ENCODE data around the gene RELA.
"Not testable (repeated sequence)": the region's sequence is repeated elsewhere in the genome, so short reads cannot be mapped to it uniquely, and the experiment has no call there.

The RELA gene

GRCh38 chr11:65706303-65706763 is 43.6 kb upstream of the RELA start:
- CTCF ChIA-PET = interaction anchor here (0.6 to 3.7 kb wide), 20 partner anchors 9 to 552 kb away, joined by 3 to 20 read pairs (median 6); partner anchors contain the start of genes AP5B1 and RNASEH2C
- POLR2A ChIA-PET = not testable (repeated sequence)
- DNase-seq (ENCODE audit: extremely low spot score) = peak; percentile 38

GRCh38 chr11:65703846-65704245 is 41.1 kb upstream of the RELA start:
- CTCF ChIA-PET = interaction anchor here (1.0 to 3.6 kb wide), 4 partner anchors 14 to 319 kb away, joined by 3 to 12 read pairs (median 3); partner anchors contain the start of gene RNASEH2C
- no peak for DNase-seq (ENCODE audit: extremely low spot score)
- TF ChIP-seq CTCF (IDR thresholded peaks at IDR 0.05; ENCODE audit: control extremely low read depth, extremely low read depth, low read depth, missing control alignments) = no peak
- POLR2A ChIA-PET = no interaction called here

More at GRCh38 chr11:65706303-65706763, 43.6 kb upstream of the RELA start:
- TF ChIP-seq CTCF (IDR thresholded peaks at IDR 0.05; ENCODE audit: control extremely low read depth, extremely low read depth, low read depth, missing control alignments) = peak; percentile 47

GRCh38 chr11:65701686-65702085 is 39.0 kb upstream of the RELA start:
- CTCF ChIA-PET = interaction anchor here (1.2 kb wide), 1 partner anchor 343 kb away, joined by 3 read pairs; no protein-coding TSS in a partner anchor
- no peak for TF ChIP-seq CTCF (IDR thresholded peaks at IDR 0.05; ENCODE audit: control extremely low read depth, extremely low read depth, low read depth, missing control alignments)
- POLR2A ChIA-PET = no interaction called here
- no peak for DNase-seq (ENCODE audit: extremely low spot score)

- DNase-seq (ENCODE audit: extremely low spot score) = no peak
- ChIA-PET POLR2A (no interaction called here), CTCF (interaction anchor here (0.7 kb wide), 1 partner anchor 11 kb away, joined by 3 read pairs; the partner anchor contains the start of gene KAT5)
- TF ChIP-seq CTCF (IDR thresholded peaks at IDR 0.05; ENCODE audit: control extremely low read depth, extremely low read depth, low read depth, missing control alignments) = no peak
These were observed 37.7 kb upstream of the RELA start for GRCh38 chr11:65700399-65700798.

GRCh38 chr11:65699306-65699705 is 36.6 kb upstream of the RELA start:
- TF ChIP-seq CTCF (IDR thresholded peaks at IDR 0.05; ENCODE audit: control extremely low read depth, extremely low read depth, low read depth, missing control alignments) = no peak
- ChIA-PET POLR2A (no interaction called here), CTCF (no interaction called here)
- DNase-seq (ENCODE audit: extremely low spot score) = no peak

- no peak for DNase-seq (ENCODE audit: extremely low spot score)
- POLR2A ChIA-PET = interaction anchor here (0.7 kb wide), 1 partner anchor 80 kb away, joined by 6 read pairs; no protein-coding TSS in a partner anchor
- no peak for TF ChIP-seq CTCF (IDR thresholded peaks at IDR 0.05; ENCODE audit: control extremely low read depth, extremely low read depth, low read depth, missing control alignments)
- CTCF ChIA-PET = no interaction called here
These were observed 35.5 kb upstream of the RELA start for GRCh38 chr11:65698205-65698604.
